Hematopoietic multipotent progenitor cell treated with erythropoietin and hydrocortisone succinate and interleukin-3 and kit ligand, for 4 days (in vitro differentiated cells): ENCODE results near the gene KLHL3.

ENCODE experiments used
- DNase-seq: peaks from one replicate; pipeline ENCODE4 v3.0.0-alpha.2; 2015

Gene KLHL3

DNA sequence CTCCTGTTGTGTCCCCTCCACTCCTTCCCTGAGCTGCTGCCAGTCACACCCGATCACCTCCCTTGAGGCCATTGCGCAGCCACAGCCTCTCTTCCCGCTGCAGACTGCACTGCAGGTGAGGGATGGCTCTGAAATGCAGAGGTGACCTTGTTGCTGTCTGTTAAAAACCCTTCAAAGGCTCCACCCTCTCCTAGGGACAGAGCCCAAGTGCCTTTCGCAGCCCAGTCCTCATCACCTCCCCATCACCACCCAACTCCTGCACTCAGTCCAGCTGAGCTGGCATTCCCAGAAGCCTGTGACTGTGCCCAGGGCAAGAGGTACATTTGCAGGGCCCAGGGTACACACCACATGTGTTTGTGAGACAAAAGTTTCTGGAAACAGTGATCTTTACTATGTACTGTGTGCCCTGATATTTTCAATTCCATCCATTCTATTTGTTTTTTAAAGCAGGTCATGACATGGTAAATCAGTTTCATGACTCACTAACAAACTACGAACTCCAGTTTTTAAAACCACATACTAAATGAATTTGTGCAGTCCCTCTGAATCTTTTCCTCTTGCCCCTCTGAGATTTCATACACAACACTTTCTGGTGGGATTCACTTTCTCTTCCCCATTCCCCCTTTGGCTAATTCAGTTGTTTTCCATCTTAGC, 163.7 kb downstream of the KLHL3 start:
- no peak for DNase-seq

DNA sequence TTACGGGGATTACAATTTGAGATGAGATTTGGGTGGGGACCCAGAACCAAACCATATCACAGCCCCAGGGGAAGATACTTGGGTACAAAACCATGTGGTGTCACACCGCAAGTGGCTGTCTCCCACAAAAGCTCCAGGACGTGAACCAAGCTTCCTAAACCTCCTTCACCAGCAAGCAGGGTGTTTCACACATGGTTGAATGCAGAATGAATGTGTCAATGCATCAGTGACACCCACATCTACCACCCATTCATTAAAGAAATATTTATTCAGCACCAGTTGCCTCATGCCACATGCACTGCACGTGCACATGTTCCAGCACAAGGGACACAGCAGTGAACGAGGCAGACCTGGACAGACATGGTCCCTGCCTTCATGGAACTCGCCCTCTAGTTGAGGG, 165.8 kb downstream of the KLHL3 start:
- DNase-seq: no peak
